ENCODE measurements around the gene RBMS3. TPM values are rescaled to one million over a fixed set of nuclear protein-coding genes. Genes with fewer than 3 reads are reported as not detected.
"Not testable (repeated sequence)": the region's sequence is repeated elsewhere in the genome, so short reads cannot be mapped to it uniquely, and the experiment has no call there.

The RBMS3 gene
- total RNA-seq, 1 donor from 2014 or later = 20.7 TPM

- DNase-seq (no peak), ATAC-seq (no peak)
- intact Hi-C loops (cut with micrococcal nuclease) = loop anchor here (5.0 to 10.0 kb wide), 2 partner anchors 477 to 614 kb away; partner anchors contain the start of gene RBMS3
Observed at GRCh38 chr3:29761517-29761916, 480.6 kb downstream of the RBMS3 start.

DNA sequence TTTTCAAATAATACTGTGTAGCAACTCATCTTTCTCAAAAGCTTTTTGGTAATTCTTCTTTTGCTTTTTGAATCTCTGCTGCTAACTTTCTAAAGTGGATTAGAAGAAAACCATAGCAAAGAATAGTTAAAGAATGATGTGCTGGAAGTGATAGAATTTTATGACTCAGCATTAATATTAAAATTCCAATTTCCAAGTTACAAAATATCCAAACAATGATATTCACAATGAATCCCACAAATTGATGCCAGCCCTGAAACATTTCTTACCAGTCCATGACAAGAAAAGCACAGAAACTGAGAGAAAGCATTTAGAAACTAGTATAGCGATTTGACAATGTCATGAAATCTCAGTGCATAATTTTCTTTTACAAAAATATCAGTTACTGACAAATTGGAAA lies 482.2 kb downstream of the RBMS3 start:
- intact Hi-C loops (cut with micrococcal nuclease) = loop anchor here (5.0 to 10.0 kb wide), 2 partner anchors 478 to 616 kb away; partner anchors contain the start of gene RBMS3
- DNase-seq = no peak
- ATAC-seq = no peak

GRCh38 chr3:29764041-29764440 lies 483.2 kb downstream of the RBMS3 start:
- ATAC-seq (peak; percentile 19), DNase-seq (no peak)
- intact Hi-C loops (cut with micrococcal nuclease) = loop anchor here (5.0 to 10.0 kb wide), 2 partner anchors 479 to 617 kb away; partner anchors contain the start of gene RBMS3

GRCh38 chr3:29764603-29765254 lies 483.9 kb downstream of the RBMS3 start:
- peak; percentile 77 for ATAC-seq
- no peak for DNase-seq
- intact Hi-C loops (cut with micrococcal nuclease) = loop anchor here (5.0 to 10.0 kb wide), 2 partner anchors 480 to 617 kb away; partner anchors contain the start of gene RBMS3

DNA sequence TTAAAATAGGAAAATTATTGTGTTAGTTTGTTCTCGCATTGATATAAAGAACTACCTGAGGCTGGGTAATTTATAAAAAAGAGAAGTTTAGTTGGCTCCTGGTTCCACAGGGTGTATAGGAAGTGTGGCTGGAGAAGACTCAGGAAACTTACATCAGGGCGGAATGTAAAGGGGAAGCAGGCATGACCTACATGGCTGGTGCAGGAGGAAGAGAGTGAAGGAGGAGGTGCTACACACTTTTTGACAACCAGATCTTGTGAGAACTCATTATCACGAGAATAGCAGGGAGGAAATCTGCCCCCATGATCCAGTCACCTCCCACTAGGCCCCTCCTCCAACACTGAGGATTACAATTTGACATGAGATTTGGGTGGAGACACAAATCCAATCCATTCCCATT lies 490.7 kb downstream of the RBMS3 start:
- no peak for DNase-seq
- ATAC-seq = no peak
- intact Hi-C loops (cut with micrococcal nuclease) = no loop called here

- intact Hi-C loops (cut with micrococcal nuclease) = no loop called here
- no peak for ATAC-seq
Observed at GRCh38 chr3:29772436-29772835, 491.6 kb downstream of the RBMS3 start.

GRCh38 chr3:29773481-29773880 lies 492.6 kb downstream of the RBMS3 start:
- ATAC-seq = no peak
- intact Hi-C loops (cut with micrococcal nuclease) = no loop called here
- DNase-seq = no peak

More at GRCh38 chr3:29772436-29772835, 491.6 kb downstream of the RBMS3 start:
- no peak for DNase-seq

DNA sequence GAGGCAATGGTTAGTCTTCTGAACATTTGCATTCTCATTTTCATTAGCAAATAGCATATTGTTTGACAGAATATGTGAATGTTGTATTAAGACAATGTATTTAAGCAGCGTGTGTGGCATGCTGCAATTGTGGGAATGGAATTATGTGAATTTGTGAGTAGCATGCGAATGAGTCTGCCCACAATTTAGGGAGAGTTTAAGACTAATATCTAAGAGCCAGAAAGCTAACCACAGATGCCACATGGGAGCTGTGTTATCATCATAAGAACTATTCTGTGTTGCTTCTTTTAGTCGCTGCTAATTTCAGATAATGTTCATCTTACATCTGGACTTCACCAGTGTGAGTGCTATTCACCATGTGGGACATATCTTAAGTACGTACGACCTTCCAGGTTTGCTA lies 494.5 kb downstream of the RBMS3 start:
- intact Hi-C loops (cut with micrococcal nuclease) = no loop called here
- DNase-seq (no peak), ATAC-seq (peak; percentile 54)

DNA sequence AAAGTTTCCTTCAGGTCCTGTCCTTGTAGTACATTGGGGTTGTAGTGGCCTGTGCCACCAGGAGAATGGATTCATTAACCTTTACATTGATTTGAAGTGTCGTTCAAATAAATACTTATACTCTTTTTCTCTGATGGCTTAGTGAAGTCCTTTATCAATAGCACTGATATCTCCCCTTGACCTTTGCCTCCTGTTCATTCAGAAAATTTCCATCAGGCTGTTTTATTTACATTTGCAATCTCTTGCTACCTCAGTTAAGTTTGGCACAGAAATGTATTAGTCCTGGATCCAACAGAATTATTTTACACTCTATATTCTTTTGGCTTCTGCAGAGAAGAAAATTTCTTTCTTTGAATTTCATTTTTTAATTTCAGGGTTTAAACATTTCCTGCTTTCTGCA lies 497.0 kb downstream of the RBMS3 start:
- intact Hi-C loops (cut with micrococcal nuclease) = no loop called here
- ATAC-seq = no peak
- DNase-seq = no peak

DNA sequence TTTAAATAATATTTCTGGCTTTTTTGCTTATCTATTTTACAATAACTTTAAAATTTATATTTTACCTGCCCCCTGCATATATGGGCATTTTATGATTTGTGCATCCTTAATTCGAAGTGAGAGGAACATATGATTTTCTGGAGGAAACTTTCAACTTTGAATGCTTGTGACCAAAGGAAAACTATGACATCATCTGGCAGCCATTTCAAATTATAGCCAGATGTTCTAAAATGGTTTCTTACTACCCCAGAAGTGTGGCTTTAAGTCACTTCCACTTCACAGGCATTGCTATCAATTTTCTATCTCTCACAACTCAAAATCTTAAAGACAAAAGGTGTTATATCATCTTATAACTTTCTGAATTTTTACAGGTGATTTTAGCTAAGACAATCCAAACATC lies 508.8 kb downstream of the RBMS3 start:
- intact Hi-C loops (cut with micrococcal nuclease) = no loop called here
- DNase-seq (no peak), ATAC-seq (no peak)

DNA sequence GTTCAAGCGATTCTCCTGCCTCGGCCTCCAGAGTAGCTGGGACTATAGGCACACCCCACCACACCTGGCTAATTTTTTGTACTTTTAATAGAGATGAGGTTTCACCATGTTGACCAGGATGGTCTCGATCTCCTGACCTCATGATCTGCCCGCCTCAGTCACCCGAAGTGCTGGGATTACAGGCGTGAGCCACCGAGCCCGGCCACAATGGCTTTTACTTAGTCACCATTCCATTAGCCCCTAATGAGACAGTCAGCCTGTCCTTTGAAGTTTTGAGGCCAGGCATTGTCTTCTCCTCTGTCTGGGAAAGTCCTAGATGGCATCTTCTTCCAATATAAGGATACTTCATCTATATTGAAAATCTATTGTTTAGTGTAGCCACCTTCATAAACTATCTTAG lies 515.9 kb downstream of the RBMS3 start:
- ATAC-seq = no peak
- intact Hi-C loops (cut with micrococcal nuclease) = no loop called here
- DNase-seq = no peak

DNA sequence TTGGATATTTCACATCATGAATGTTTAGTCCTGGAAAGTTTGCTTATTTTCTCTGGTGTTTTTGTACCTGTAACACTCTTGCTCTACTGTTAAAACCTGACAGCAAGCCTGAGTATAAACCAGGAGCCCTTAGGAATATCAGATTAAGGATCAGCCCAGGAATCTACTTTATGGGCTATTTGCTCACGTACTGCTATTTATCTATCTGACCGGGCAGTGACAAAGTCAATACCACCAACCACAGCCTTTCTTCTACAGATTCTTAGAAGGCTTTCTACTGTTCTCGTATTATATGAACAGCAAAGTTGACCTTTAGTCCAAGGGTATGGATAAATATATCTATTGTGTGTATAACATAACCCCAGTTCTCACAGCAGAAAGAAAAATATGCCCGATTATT lies 521.2 kb downstream of the RBMS3 start:
- DNase-seq = no peak
- intact Hi-C loops (cut with micrococcal nuclease) = no loop called here
- ATAC-seq = no peak

DNA sequence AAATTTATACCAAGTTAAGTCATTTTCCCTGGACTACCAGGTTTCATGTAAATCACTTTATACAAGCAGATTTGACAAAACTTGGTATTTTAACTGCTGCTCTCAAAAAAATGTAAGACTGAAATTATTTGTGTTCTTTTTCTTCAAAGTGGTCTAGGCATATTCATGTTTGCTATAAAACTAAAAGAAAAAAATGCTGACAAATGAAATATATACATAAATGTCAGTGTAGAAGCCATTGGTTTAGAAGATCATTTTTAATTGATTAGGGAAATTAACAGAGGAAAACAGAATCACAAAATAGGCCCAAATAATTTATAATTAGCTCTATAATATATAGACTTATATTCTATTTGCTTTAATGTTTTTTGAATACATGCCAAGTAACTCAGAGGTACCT lies 523.2 kb downstream of the RBMS3 start:
- DNase-seq (no peak), ATAC-seq (no peak)
- intact Hi-C loops (cut with micrococcal nuclease) = no loop called here

DNA sequence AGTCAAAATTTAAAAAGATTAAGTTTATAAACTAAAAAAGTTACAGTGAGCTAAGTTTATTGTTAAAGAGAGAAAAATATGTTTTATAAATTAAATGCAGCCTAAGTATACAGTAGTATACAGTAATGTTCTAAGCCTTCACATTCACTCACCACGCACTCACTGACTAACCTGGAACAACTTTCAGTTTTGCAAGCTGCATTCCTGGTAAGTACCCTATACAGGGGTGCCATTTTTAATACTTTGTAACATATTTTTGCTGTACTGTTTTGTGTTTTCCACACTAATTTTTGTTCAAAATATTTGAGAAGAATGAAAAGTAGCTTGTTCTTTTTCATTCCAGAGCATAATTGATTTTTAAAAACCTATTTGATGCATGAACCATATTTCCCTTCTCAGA lies 524.9 kb downstream of the RBMS3 start:
- ATAC-seq = peak; percentile 45
- DNase-seq = no peak
- intact Hi-C loops (cut with micrococcal nuclease) = no loop called here

- intact Hi-C loops (cut with micrococcal nuclease); ATAC-seq; DNase-seq: not testable (repeated sequence)
Observed at GRCh38 chr3:29808324-29808723, 527.5 kb downstream of the RBMS3 start.

DNA sequence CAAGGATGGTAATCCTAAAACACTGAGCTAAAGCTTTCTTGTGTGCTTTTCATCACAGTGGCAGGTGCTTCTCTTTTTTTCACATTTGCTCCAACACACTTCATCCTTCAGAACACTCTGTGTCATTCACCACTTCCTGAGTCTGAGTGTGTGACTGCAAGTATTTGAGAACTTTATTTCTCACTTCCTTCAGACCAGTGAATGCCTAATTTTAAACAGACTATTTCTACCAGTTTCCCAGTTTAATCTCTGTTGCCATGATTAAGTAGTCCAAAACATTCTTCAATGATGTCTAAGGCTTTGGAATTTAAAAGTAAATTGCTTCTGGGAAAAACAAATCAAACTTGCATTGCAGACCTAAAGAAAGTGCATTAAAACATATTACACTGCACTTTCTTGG lies 541.2 kb downstream of the RBMS3 start:
- intact Hi-C loops (cut with micrococcal nuclease) = no loop called here
- ATAC-seq (no peak), DNase-seq (no peak)

GRCh38 chr3:29823233-29823632 lies 542.4 kb downstream of the RBMS3 start:
- ATAC-seq = no peak
- intact Hi-C loops (cut with micrococcal nuclease) = no loop called here

GRCh38 chr3:29826712-29827111 lies 545.8 kb downstream of the RBMS3 start:
- no peak for ATAC-seq
- intact Hi-C loops (cut with micrococcal nuclease) = no loop called here
- DNase-seq = no peak

More at GRCh38 chr3:29823233-29823632, 542.4 kb downstream of the RBMS3 start:
- no peak for DNase-seq

GRCh38 chr3:29827756-29828155 lies 546.9 kb downstream of the RBMS3 start:
- DNase-seq (no peak), ATAC-seq (no peak)
- intact Hi-C loops (cut with micrococcal nuclease) = no loop called here

DNA sequence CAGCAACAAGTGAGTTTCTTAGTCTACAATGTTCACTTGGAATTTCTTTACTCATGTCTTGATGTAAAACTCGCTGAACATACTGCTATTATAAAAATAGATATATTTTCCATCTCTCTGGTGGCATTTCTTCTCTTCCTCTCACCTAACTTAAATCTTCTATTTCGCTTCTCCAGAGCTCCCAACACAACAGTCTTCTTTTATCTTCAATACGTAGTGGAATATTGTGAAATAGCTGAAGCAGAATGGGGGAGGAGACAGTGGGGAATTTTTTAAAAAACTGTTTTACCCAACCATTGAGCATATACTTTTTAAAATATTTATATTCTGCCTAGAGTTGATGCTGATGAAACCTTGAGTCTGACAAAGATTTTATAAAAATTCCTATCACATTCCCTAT lies 548.5 kb downstream of the RBMS3 start:
- intact Hi-C loops (cut with micrococcal nuclease) = no loop called here
- ATAC-seq (no peak), DNase-seq (no peak)

- intact Hi-C loops (cut with micrococcal nuclease) = no loop called here
- DNase-seq (no peak), ATAC-seq (no peak)
Observed at GRCh38 chr3:29850641-29851040, 569.8 kb downstream of the RBMS3 start.
